ENCODE results near the gene CENPX. TPM values are rescaled to one million over a fixed set of nuclear protein-coding genes. Genes with fewer than 3 reads are reported as not detected.
"Not testable (repeated sequence)": the region's sequence is repeated elsewhere in the genome, so short reads cannot be mapped to it uniquely, and the experiment has no call there.

The CENPX gene
- total RNA-seq, 1 donor from 2014 or later = 66.2 TPM

DNA sequence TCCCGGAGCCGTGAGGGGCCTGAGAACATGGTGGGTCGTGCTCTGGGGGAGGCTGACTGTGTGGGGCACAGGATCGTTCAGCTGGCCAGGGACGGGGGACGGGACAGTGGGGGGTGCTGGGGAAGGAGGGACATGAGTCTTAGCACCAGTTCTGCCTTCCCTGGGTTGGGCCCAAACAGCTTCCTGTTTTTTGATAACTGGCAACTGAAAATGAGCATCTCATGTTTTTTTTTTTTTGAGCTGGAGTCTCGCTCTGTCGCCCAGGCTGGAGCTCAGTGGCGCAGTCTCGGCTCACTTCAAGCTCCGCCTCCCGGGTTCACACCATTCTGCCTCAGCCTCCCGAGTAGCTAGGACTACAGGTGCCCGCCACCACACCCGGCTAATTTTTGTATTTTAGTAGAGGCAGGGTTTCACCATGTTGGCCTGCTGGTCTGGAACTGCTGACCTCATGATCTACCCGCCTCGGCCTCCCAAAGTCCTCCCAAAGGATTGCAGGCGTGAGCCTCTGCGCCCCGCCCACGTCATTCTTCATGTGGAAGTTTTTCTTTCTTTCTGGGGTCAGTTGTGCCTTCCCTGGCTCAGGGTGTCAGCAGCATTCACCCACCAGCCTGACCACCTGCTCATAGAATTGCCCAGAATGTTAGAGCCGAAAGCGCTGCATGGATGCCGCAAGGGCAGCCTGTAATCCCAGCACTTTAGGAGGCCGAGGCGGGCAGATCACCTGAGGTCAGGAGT, 38.9 kb downstream of the CENPX start:
- Mint-ChIP-seq H3K27ac (no peak overlapping the region), H3K27me3 (no peaks in the 10 kb centered on the region), H3K9me3 (ENCODE audit: low read depth) (no peaks in the 10 kb centered on the region), H3K4me1 (ENCODE audit: low read depth) (no peaks in the 10 kb centered on the region), H3K36me3 (ENCODE audit: insufficient read depth) (peaks cover 6% of the 10 kb centered on the region), H3K4me3 (ENCODE audit: low read depth) (no peak overlapping the region)
- TF ChIP-seq, protein P1, sequence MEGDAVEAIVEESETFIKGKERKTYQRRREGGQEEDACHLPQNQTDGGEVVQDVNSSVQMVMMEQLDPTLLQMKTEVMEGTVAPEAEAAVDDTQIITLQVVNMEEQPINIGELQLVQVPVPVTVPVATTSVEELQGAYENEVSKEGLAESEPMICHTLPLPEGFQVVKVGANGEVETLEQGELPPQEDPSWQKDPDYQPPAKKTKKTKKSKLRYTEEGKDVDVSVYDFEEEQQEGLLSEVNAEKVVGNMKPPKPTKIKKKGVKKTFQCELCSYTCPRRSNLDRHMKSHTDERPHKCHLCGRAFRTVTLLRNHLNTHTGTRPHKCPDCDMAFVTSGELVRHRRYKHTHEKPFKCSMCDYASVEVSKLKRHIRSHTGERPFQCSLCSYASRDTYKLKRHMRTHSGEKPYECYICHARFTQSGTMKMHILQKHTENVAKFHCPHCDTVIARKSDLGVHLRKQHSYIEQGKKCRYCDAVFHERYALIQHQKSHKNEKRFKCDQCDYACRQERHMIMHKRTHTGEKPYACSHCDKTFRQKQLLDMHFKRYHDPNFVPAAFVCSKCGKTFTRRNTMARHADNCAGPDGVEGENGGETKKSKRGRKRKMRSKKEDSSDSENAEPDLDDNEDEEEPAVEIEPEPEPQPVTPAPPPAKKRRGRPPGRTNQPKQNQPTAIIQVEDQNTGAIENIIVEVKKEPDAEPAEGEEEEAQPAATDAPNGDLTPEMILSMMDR (IDR thresholded peaks at IDR 0.05; ENCODE audit: unreplicated experiment) = no peak
- DNase-seq (ENCODE audit: low spot score, unreplicated experiment) = no peak

DNA sequence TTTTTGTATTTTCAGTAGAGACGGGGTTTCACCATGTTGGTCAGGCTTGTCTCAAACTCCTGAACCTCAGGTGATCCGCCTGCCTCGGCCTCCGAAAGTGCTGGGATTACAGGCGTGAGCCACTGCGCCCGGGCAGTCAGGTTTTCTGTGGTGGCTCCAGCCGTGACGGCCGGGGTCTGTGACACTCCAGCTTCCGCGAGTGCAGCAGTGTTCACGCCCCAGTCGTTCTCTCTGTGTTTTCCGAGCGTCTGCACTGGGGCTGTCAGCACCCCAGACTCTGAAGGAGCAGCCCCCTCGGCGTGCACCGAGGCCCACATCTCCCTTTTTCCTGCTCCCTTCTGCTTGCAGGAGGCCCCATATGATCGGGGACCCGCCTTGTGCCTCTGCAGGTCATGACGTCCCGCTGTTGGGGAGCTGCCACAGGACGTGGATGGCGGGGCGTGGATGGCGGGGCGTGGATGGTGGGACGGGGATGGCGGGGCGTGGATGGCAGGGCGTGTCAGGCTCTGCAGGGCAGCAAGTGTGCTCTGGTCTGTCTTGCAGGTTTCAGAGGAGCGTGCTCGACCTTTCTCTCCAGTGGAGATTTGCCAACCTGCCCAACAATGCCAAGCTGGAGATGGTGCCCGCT, 39.6 kb downstream of the CENPX start:
- H3K36me3 Mint-ChIP-seq (ENCODE audit: insufficient read depth) = peaks cover 6% of the 10 kb centered on the region
- TF ChIP-seq, protein P1 (IDR thresholded peaks at IDR 0.05; ENCODE audit: unreplicated experiment) = no peak
- H3K9me3 Mint-ChIP-seq (ENCODE audit: low read depth) = no peaks in the 10 kb centered on the region
- DNase-seq (ENCODE audit: low spot score, unreplicated experiment) = no peak
- no peak overlapping the region for H3K4me3 Mint-ChIP-seq (ENCODE audit: low read depth)
- no peak overlapping the region for H3K27ac Mint-ChIP-seq
- H3K4me1 Mint-ChIP-seq (ENCODE audit: low read depth) = peaks cover 2% of the 10 kb centered on the region
- H3K27me3 Mint-ChIP-seq = no peaks in the 10 kb centered on the region

DNA sequence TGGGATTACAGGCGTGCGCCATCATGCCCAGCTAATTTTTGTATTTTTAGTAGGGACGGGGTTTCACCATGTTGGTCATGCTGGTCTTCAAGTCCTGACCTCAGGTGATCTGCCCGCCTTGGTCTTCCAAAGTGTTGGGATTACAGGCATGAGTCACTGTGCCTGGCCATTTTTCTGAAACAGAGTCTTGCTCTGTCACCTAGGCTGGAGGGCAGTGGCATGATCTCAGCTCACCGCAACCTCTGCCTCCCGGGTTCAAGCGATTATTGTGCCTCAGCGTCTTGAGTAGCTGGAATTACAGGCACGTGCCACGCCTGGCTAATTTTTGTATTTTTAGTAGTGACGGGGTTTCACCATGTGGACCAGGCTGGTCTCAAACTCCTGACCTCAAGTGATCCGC, 41.2 kb downstream of the CENPX start:
- not testable (repeated sequence) for H3K9me3 Mint-ChIP-seq (ENCODE audit: low read depth)

DNA sequence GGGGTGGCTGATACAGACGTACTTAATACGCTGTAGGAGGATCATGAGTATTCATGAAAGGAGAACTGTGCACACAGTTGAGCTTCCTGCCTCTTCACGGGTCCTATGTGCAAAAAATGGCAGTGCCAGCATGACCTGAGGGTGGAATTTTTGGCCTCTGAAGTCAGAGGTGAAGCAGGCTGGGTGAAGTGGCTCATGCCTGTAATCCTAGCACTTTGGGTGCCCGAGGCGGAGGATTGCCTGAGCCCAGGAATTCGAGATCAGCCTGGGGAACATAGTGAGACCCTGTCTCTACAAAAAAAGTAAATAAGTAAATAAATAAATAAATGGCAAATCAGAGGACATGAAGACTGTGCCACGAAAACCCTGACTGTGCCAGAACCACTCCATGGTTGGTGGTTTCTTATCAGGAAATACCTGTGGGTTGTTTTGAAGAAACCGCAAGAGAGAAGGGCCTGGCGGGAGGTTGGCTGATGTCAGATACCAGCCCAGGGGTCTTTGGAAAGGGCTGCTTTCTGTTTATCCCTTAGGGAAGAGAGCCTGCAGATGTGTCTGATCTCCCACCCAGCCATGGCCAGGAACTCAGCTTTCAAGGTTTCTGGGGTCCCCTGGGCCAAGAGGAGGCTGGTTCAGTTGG, 41.9 kb downstream of the CENPX start:
- H3K27ac Mint-ChIP-seq = no peak overlapping the region
- no peak overlapping the region for H3K4me3 Mint-ChIP-seq (ENCODE audit: low read depth)
- H3K27me3 Mint-ChIP-seq = peaks cover 7% of the 10 kb centered on the region
- H3K9me3 Mint-ChIP-seq (ENCODE audit: low read depth) = no peaks in the 10 kb centered on the region
- TF ChIP-seq, protein P1 (IDR thresholded peaks at IDR 0.05; ENCODE audit: unreplicated experiment) = no peak
- peaks cover 2% of the 10 kb centered on the region for H3K4me1 Mint-ChIP-seq (ENCODE audit: low read depth)
- no peak for DNase-seq (ENCODE audit: low spot score, unreplicated experiment)
- peaks cover 4% of the 10 kb centered on the region for H3K36me3 Mint-ChIP-seq (ENCODE audit: insufficient read depth)

More for the DNA sequence above, 41.2 kb downstream of the CENPX start:
- H3K4me1 Mint-ChIP-seq (ENCODE audit: low read depth); H3K36me3 Mint-ChIP-seq (ENCODE audit: insufficient read depth); DNase-seq (ENCODE audit: low spot score, unreplicated experiment); H3K4me3 Mint-ChIP-seq (ENCODE audit: low read depth); H3K27me3 Mint-ChIP-seq: not testable (repeated sequence)
- peak overlapping the region; percentile 49 for H3K27ac Mint-ChIP-seq

DNA sequence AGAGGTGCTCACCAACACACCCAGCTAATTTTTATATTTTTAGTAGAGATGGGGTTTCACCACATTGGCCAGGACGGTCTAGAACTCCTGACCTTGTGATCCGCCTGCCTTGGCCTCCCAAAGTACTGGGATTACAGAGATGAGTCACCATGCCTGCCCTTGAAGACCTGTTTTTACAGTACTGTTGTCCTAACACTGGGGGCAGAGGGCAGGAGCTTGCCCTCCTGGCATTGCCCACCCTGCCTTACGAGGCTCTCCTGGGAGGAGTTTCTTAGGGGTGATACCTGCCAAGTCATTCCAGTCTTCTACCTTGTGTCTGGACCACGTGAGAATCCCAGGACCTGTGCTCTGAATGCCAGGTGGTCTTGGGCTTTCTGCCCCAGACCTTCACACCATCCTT, 42.6 kb downstream of the CENPX start:
- DNase-seq (ENCODE audit: low spot score, unreplicated experiment) = no peak
- Mint-ChIP-seq H3K4me3 (ENCODE audit: low read depth) (peak overlapping the region; percentile 24), H3K27ac (no peak overlapping the region)

More for the DNA sequence above, 42.6 kb downstream of the CENPX start:
- peaks cover 2% of the 10 kb centered on the region for H3K4me1 Mint-ChIP-seq (ENCODE audit: low read depth)
- TF ChIP-seq, protein P1 (IDR thresholded peaks at IDR 0.05; ENCODE audit: unreplicated experiment) = no peak
- H3K36me3 Mint-ChIP-seq (ENCODE audit: insufficient read depth) = peaks cover 2% of the 10 kb centered on the region
- H3K27me3 Mint-ChIP-seq = peaks cover 7% of the 10 kb centered on the region
- no peaks in the 10 kb centered on the region for H3K9me3 Mint-ChIP-seq (ENCODE audit: low read depth)
